Fibroblast of lung (primary cell): ENCODE measurements around the gene TNS2.

ENCODE experiments used
- EZH2 ChIP-seq: IDR thresholded peaks from 2 replicates; pipeline ENCODE4 v1.5.1; 2012; ENCODE audit warnings: low read length, control low read depth, mild to moderate bottlenecking; ENCODE audit errors: missing control alignments
- TF ChIP-seq, protein P1 (sequence below), 2 donors: IDR thresholded peaks in 1 of 2; conservative IDR thresholded peaks in 1 of 2; 1 replicate in 1 of 2; 2 replicates in 1 of 2; pipeline ENCODE4 v1.5.1; 2011 to 2012; ENCODE audit warnings: low read length in 2 of 2, control low read depth in 1 of 2, inconsistent platforms in 1 of 2, low read depth in 1 of 2, mild to moderate bottlenecking in 1 of 2

DNA sequence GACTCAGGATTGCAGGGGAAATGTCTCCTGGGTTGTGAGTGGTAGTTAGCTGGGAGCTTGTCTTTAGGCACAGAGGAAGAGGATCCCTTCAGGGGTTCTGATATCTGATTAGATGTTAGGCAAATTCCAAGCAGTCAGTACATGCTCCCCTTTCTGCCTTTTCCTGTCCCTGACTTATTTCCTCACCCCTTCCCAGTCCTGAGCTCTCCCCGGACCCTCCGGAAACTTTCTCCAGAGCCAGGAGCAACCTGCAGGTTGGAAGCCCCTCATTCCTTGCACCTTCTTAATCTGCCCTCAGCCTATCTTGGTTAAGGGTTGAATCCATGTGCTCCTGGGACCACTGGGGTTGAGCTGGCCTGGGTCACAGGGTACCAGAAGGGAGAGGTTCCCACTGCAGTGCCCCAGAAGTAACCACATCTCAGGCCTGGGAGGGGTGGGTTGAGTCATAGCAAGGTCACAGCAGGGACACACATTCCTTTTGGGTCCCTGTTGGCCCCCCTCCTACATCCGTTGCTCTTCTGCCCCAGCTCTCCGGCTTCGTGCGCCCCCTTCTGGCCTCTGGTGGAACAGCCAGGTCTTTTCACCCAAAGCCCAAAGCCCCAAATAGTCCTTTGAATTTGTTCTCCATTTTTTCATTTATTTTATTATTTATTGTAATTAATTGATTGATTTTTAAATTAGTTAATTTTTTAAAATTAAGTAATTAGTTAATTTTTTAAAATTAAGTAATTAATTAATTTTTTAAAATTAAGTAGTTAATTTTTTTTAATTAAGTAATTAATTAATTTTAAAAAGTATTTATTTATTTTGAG, 49.4 kb downstream of the TNS2 start:
- TF ChIP-seq, protein P1, sequence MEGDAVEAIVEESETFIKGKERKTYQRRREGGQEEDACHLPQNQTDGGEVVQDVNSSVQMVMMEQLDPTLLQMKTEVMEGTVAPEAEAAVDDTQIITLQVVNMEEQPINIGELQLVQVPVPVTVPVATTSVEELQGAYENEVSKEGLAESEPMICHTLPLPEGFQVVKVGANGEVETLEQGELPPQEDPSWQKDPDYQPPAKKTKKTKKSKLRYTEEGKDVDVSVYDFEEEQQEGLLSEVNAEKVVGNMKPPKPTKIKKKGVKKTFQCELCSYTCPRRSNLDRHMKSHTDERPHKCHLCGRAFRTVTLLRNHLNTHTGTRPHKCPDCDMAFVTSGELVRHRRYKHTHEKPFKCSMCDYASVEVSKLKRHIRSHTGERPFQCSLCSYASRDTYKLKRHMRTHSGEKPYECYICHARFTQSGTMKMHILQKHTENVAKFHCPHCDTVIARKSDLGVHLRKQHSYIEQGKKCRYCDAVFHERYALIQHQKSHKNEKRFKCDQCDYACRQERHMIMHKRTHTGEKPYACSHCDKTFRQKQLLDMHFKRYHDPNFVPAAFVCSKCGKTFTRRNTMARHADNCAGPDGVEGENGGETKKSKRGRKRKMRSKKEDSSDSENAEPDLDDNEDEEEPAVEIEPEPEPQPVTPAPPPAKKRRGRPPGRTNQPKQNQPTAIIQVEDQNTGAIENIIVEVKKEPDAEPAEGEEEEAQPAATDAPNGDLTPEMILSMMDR (conservative IDR thresholded peaks at IDR 0.05 in 1 of 2, IDR thresholded peaks at IDR 0.05 in 1 of 2; ENCODE audit: low read depth in 1 of 2, low read length in 2 of 2), result peak; percentile 96 to 97
- TF ChIP-seq EZH2, result no peak
